Panc1 (cell line): ENCODE measurements around the gene MAB21L3.

ENCODE experiments used
- POLR2AphosphoS5 ChIP-seq: IDR thresholded peaks from 2 replicates; pipeline ENCODE4 v1.6.1; 2012; ENCODE audit warnings: mild to moderate bottlenecking, low read depth, low read length, moderate library complexity
- SIN3A ChIP-seq: IDR thresholded peaks from 2 replicates; pipeline ENCODE4 v1.6.1; 2012; ENCODE audit warnings: low read depth, mild to moderate bottlenecking, low read length, moderate library complexity, borderline replicate concordance; ENCODE audit not compliant: insufficient read depth
- TCF7L2 ChIP-seq: IDR thresholded peaks from 2 replicates; pipeline ENCODE4 v1.6.1; 2011; ENCODE audit warnings: mild to moderate bottlenecking, low read depth, low read length, inconsistent platforms
- TF ChIP-seq, protein P1 (sequence below): fragments of 450-650 bp; IDR thresholded peaks from 2 replicates; pipeline ENCODE4 v1.5.1; 2017; ENCODE audit warnings: mild to moderate bottlenecking
- TF ChIP-seq, protein P2 (sequence below), 2 experiments: IDR thresholded peaks; 2 replicates each; pipeline ENCODE4 v1.6.1; 2011 to 2012; ENCODE audit warnings: low read depth in 2 of 2, control low read depth in 1 of 2, low read length in 1 of 2, mild to moderate bottlenecking in 1 of 2, moderate library complexity in 1 of 2; ENCODE audit not compliant: insufficient read depth in 1 of 2

DNA sequence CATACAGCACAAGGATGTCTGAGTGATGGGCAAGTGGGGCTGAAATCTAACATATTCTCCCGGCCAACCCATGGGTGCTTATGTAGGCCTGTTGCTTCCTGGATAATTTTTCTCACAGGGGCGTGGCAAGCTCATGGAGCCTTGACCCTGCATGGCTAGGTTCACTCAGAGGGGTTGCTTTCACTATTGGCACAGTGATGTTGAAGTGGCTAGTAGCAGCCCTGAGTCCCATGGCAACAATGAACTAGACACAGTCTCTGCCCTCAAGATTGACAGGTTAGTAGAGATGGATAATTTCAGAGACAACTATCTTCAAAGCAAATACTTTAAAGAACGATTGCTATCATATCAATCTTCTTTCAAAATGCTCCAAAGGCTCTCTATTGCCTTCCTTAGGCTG, 6.5 kb upstream of the MAB21L3 start:
- TF ChIP-seq, protein P1, sequence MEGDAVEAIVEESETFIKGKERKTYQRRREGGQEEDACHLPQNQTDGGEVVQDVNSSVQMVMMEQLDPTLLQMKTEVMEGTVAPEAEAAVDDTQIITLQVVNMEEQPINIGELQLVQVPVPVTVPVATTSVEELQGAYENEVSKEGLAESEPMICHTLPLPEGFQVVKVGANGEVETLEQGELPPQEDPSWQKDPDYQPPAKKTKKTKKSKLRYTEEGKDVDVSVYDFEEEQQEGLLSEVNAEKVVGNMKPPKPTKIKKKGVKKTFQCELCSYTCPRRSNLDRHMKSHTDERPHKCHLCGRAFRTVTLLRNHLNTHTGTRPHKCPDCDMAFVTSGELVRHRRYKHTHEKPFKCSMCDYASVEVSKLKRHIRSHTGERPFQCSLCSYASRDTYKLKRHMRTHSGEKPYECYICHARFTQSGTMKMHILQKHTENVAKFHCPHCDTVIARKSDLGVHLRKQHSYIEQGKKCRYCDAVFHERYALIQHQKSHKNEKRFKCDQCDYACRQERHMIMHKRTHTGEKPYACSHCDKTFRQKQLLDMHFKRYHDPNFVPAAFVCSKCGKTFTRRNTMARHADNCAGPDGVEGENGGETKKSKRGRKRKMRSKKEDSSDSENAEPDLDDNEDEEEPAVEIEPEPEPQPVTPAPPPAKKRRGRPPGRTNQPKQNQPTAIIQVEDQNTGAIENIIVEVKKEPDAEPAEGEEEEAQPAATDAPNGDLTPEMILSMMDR: no peak
- no peak for TF ChIP-seq POLR2AphosphoS5
- TF ChIP-seq, protein P2, sequence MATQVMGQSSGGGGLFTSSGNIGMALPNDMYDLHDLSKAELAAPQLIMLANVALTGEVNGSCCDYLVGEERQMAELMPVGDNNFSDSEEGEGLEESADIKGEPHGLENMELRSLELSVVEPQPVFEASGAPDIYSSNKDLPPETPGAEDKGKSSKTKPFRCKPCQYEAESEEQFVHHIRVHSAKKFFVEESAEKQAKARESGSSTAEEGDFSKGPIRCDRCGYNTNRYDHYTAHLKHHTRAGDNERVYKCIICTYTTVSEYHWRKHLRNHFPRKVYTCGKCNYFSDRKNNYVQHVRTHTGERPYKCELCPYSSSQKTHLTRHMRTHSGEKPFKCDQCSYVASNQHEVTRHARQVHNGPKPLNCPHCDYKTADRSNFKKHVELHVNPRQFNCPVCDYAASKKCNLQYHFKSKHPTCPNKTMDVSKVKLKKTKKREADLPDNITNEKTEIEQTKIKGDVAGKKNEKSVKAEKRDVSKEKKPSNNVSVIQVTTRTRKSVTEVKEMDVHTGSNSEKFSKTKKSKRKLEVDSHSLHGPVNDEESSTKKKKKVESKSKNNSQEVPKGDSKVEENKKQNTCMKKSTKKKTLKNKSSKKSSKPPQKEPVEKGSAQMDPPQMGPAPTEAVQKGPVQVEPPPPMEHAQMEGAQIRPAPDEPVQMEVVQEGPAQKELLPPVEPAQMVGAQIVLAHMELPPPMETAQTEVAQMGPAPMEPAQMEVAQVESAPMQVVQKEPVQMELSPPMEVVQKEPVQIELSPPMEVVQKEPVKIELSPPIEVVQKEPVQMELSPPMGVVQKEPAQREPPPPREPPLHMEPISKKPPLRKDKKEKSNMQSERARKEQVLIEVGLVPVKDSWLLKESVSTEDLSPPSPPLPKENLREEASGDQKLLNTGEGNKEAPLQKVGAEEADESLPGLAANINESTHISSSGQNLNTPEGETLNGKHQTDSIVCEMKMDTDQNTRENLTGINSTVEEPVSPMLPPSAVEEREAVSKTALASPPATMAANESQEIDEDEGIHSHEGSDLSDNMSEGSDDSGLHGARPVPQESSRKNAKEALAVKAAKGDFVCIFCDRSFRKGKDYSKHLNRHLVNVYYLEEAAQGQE (IDR thresholded peaks at IDR 0.05; ENCODE audit: insufficient read depth in 1 of 2, low read depth in 2 of 2, low read length in 1 of 2): no peak
- no peak for TF ChIP-seq SIN3A
- TF ChIP-seq TCF7L2: no peak
